K562 (cell line): ENCODE results near the gene HES6. TPM values are rescaled to one million over a fixed set of nuclear protein-coding genes. Genes with fewer than 3 reads are reported as not detected.

ENCODE experiments used
- CC2D1A ChIP-seq: fragments of 450-650 bp; IDR thresholded peaks from 2 replicates; pipeline ENCODE4 v1.6.1; 2017; ENCODE audit warnings: mild to moderate bottlenecking
- ESRRA ChIP-seq: fragments of 450-650 bp; IDR thresholded peaks from 2 replicates; pipeline ENCODE4 v1.6.1; 2014; ENCODE audit warnings: low read depth, mild to moderate bottlenecking, moderate library complexity, borderline replicate concordance
- HNRNPH1 ChIP-seq: fragments of 200-400 bp; formaldehyde crosslinking; optimal IDR thresholded peaks from 2 replicates; pipeline ENCODE3; 2017; ENCODE audit warnings: low read depth, mild to moderate bottlenecking, low read length, moderate library complexity
- KLF13 ChIP-seq: fragments of 450-650 bp; IDR thresholded peaks from 2 replicates; pipeline ENCODE4 v1.6.1; 2016; ENCODE audit warnings: missing genetic modification characterization, low read depth, mild to moderate bottlenecking, missing compliant biosample characterization, moderate library complexity, borderline replicate concordance
- L3MBTL2 ChIP-seq: fragments of 450-650 bp; IDR thresholded peaks from 2 replicates; pipeline ENCODE4 v1.6.1; 2016; ENCODE audit warnings: mild to moderate bottlenecking, moderate library complexity
- MAZ ChIP-seq, 2 experiments: fragments of 450-650 bp in 1 of 2; sonication (generic) in 1 of 2; formaldehyde crosslinking; IDR thresholded peaks in 1 of 2; conservative IDR thresholded peaks in 1 of 2; 2 replicates each; pipeline versions ENCODE4 v1.4.0 to v1.5.0; 2020; ENCODE audit warnings: mild to moderate bottlenecking in 1 of 2, missing genetic modification reagents in 1 of 2
- NFE2 ChIP-seq: IDR thresholded peaks from 2 replicates; pipeline ENCODE4 v1.6.1; 2014; ENCODE audit warnings: antibody characterized with exemption, low read depth
- NFIC ChIP-seq: fragments of 450-650 bp; IDR thresholded peaks from 2 replicates; pipeline ENCODE4 v1.6.1; 2017; ENCODE audit warnings: mild to moderate bottlenecking, inconsistent platforms
- SMAD4 ChIP-seq: fragments of 250-450 bp; sonication (Bioruptor Pico); conservative IDR thresholded peaks from 2 replicates; pipeline ENCODE4 v1.8.0; 2021; ENCODE audit warnings: inconsistent platforms, mild to moderate bottlenecking, moderate library complexity
- SMARCC2 ChIP-seq: fragments of 450-650 bp; IDR thresholded peaks from 2 replicates; pipeline ENCODE4 v1.6.1; 2017; ENCODE audit warnings: antibody characterized with exemption, moderate library complexity, mild to moderate bottlenecking, low read depth
- SPI1 ChIP-seq: IDR thresholded peaks from 2 replicates; pipeline ENCODE4 v1.6.1; 2011; ENCODE audit warnings: low read depth, low read length, control low read depth, borderline replicate concordance
- TEAD4 ChIP-seq, 2 experiments: sonication (generic) in 1 of 2; formaldehyde crosslinking in 1 of 2; IDR thresholded peaks; 2 replicates each; pipeline versions ENCODE4 v1.6.1 to v1.8.0; 2012 to 2022; ENCODE audit warnings: borderline replicate concordance in 1 of 2, inconsistent platforms in 1 of 2, low read length in 1 of 2, mild to moderate bottlenecking in 1 of 2, missing genetic modification reagents in 1 of 2
- ZNF354B ChIP-seq: fragments of 250-450 bp; sonication (Bioruptor Pico); IDR thresholded peaks from 2 replicates; pipeline ENCODE4 v1.4.0; 2020
- polyA plus RNA-seq, 8 experiments: library from polyadenylated mRNA; depleted of rRNA in 4 of 8; stranded (reverse) in 5 of 8; unstranded in 3 of 8; fragments of >200 nt; fragmentation: Nextera tagmentation in 2 of 8; fragmentation: Illumina TruSeq in 1 of 8; extraction: Ambion mirVana in 2 of 8; extraction: Trizol in 1 of 8; gene quantifications; 2 replicates each; pipeline versions ENCODE4 v1.2.1 to v1.2.3, GENCODE V29; 2011 to 2014; ENCODE audit warnings: inconsistent platforms in 1 of 8, missing spikeins in 1 of 8
- total RNA-seq, 7 experiments: library from RNA; depleted of rRNA in 6 of 7; stranded (reverse); fragments of >200 nt in 6 of 7; fragmentation: Illumina TruSeq in 2 of 7; extraction: Trizol in 2 of 7; gene quantifications; 2 replicates each; pipeline versions ENCODE4 v1.2.1 to v1.2.3, GENCODE V29; 2011 to 2021; ENCODE audit warnings: low replicate concordance in 1 of 7
- TF ChIP-seq, protein P1 (sequence below): fragments of 450-650 bp; IDR thresholded peaks from 2 replicates; pipeline ENCODE4 v1.6.1; 2016; ENCODE audit warnings: mild to moderate bottlenecking, moderate library complexity
- TF ChIP-seq, protein P2 (sequence below): fragments of 450-650 bp; IDR thresholded peaks from 2 replicates; pipeline ENCODE4 v1.6.1; 2016

The HES6 gene
- total and polyA plus RNA-seq, 9 of the 15 experiments (the other 6 are each of a cell fraction or from before 2014, with no cell fraction given): 6.2 to 133 (median 29.2) TPM

DNA sequence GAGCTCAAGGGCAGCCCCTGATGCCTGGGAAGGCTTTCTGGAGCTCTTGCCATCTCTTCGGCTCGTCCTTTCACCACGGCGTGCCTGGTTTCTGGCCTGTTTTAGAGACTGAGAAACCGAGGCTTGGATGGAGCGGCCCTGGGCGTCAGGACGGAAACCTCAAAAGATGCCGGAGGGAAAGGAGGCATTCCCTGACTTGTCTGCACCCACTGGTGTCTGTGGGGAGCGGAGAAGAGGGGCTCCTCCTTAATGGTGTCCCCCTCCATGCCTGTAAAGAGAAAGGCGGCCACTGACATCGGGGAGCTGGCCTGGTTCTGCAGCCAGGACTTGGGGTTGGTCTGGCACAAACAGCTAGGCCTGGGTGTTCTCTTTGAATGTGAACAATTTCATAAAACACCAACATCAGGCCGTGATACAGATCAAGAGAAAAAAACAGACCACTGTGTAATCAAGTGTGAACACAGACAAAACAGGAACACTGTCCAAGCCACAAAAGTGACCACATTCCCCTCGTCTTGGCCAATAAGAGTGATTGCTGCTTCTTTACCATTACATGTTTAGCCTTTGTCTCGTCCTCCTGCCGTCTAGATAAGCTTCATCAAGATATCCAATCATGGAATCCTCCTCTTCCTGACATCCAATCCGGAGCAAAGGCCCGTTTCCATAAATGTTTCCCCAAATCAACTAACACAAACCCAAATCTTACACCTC is 35.7 kb downstream of the HES6 start (continued):
- TF ChIP-seq MAZ (CRISPR knock-in tag; conservative IDR thresholded peaks at IDR 0.05 in 1 of 2, IDR thresholded peaks at IDR 0.05 in 1 of 2) (0 out of 4 replicates have a peak, but pooled peaks of 1 of the 2 experiments have one; percentile 14), L3MBTL2 (0 out of 2 replicates have a peak, but pooled peaks have one; percentile 3), ZNF354B (CRISPR knock-in tag) (no peak), SMARCC2 (0 out of 2 replicates have a peak, but pooled peaks have one; percentile 34), KLF13 (tag) (peak; percentile 52; the same call in 1 of the 2 replicates), NFIC (0 out of 2 replicates have a peak, but pooled peaks have one; percentile 1), HNRNPH1 (no peak), CC2D1A (peak; percentile 27; the same call in 1 of the 2 replicates), ESRRA (peak; percentile 85; the same call in 1 of the 2 replicates), TEAD4 (IDR thresholded peaks at IDR 0.05; ENCODE audit: low read length) (peak; percentile 67), TEAD4 (CRISPR knock-in tag; IDR thresholded peaks at IDR 0.05; ENCODE audit: borderline replicate concordance) (no peak), SMAD4 (CRISPR knock-in tag) (peak; percentile 95), SPI1 (peak; percentile 48; the same call in 1 of the 2 replicates), NFE2 (no peak)
- TF ChIP-seq, protein P1, sequence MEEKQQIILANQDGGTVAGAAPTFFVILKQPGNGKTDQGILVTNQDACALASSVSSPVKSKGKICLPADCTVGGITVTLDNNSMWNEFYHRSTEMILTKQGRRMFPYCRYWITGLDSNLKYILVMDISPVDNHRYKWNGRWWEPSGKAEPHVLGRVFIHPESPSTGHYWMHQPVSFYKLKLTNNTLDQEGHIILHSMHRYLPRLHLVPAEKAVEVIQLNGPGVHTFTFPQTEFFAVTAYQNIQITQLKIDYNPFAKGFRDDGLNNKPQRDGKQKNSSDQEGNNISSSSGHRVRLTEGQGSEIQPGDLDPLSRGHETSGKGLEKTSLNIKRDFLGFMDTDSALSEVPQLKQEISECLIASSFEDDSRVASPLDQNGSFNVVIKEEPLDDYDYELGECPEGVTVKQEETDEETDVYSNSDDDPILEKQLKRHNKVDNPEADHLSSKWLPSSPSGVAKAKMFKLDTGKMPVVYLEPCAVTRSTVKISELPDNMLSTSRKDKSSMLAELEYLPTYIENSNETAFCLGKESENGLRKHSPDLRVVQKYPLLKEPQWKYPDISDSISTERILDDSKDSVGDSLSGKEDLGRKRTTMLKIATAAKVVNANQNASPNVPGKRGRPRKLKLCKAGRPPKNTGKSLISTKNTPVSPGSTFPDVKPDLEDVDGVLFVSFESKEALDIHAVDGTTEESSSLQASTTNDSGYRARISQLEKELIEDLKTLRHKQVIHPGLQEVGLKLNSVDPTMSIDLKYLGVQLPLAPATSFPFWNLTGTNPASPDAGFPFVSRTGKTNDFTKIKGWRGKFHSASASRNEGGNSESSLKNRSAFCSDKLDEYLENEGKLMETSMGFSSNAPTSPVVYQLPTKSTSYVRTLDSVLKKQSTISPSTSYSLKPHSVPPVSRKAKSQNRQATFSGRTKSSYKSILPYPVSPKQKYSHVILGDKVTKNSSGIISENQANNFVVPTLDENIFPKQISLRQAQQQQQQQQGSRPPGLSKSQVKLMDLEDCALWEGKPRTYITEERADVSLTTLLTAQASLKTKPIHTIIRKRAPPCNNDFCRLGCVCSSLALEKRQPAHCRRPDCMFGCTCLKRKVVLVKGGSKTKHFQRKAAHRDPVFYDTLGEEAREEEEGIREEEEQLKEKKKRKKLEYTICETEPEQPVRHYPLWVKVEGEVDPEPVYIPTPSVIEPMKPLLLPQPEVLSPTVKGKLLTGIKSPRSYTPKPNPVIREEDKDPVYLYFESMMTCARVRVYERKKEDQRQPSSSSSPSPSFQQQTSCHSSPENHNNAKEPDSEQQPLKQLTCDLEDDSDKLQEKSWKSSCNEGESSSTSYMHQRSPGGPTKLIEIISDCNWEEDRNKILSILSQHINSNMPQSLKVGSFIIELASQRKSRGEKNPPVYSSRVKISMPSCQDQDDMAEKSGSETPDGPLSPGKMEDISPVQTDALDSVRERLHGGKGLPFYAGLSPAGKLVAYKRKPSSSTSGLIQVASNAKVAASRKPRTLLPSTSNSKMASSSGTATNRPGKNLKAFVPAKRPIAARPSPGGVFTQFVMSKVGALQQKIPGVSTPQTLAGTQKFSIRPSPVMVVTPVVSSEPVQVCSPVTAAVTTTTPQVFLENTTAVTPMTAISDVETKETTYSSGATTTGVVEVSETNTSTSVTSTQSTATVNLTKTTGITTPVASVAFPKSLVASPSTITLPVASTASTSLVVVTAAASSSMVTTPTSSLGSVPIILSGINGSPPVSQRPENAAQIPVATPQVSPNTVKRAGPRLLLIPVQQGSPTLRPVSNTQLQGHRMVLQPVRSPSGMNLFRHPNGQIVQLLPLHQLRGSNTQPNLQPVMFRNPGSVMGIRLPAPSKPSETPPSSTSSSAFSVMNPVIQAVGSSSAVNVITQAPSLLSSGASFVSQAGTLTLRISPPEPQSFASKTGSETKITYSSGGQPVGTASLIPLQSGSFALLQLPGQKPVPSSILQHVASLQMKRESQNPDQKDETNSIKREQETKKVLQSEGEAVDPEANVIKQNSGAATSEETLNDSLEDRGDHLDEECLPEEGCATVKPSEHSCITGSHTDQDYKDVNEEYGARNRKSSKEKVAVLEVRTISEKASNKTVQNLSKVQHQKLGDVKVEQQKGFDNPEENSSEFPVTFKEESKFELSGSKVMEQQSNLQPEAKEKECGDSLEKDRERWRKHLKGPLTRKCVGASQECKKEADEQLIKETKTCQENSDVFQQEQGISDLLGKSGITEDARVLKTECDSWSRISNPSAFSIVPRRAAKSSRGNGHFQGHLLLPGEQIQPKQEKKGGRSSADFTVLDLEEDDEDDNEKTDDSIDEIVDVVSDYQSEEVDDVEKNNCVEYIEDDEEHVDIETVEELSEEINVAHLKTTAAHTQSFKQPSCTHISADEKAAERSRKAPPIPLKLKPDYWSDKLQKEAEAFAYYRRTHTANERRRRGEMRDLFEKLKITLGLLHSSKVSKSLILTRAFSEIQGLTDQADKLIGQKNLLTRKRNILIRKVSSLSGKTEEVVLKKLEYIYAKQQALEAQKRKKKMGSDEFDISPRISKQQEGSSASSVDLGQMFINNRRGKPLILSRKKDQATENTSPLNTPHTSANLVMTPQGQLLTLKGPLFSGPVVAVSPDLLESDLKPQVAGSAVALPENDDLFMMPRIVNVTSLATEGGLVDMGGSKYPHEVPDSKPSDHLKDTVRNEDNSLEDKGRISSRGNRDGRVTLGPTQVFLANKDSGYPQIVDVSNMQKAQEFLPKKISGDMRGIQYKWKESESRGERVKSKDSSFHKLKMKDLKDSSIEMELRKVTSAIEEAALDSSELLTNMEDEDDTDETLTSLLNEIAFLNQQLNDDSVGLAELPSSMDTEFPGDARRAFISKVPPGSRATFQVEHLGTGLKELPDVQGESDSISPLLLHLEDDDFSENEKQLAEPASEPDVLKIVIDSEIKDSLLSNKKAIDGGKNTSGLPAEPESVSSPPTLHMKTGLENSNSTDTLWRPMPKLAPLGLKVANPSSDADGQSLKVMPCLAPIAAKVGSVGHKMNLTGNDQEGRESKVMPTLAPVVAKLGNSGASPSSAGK: 0 out of 2 replicates have a peak, but pooled peaks have one; percentile 49
- TF ChIP-seq, protein P2, sequence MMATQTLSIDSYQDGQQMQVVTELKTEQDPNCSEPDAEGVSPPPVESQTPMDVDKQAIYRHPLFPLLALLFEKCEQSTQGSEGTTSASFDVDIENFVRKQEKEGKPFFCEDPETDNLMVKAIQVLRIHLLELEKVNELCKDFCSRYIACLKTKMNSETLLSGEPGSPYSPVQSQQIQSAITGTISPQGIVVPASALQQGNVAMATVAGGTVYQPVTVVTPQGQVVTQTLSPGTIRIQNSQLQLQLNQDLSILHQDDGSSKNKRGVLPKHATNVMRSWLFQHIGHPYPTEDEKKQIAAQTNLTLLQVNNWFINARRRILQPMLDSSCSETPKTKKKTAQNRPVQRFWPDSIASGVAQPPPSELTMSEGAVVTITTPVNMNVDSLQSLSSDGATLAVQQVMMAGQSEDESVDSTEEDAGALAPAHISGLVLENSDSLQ: peak; percentile 14; the same call in 1 of the 2 replicates
